Activated T-helper 1 cell treated with Interleukin-2 at 50 U/mL for 16 hours (primary cell): ENCODE measurements around the gene CDKN1B.

ENCODE experiments used
- DNase-seq: peaks from one replicate; pipeline ENCODE4 v3.0.0-alpha.2; 2020; ENCODE audit warnings: low read depth

The CDKN1B gene

DNA sequence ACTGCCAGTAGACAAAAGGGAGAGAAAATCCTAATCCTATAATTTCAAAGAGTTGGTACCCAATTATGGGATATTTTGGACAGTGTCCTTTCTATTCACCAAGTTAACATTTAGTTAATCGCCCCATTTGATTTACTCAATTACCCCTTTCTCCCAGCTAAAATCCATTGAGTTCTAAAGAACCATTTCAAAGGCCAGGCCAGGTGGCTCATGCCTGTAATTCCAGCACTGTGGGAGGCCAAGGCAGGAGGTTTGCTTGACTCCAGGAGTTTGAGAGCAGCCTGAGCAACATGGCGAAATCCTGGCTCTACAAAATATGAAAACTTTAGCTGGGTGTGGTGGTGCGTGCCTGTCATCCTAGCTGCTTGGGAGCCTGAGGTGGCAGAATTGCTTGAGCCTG lies 15.7 kb upstream of the CDKN1B start:
- DNase-seq: no peak

- no peak for DNase-seq
Observed at GRCh38 chr12:12704593-12705230, 12.5 kb upstream of the CDKN1B start.

GRCh38 chr12:12705838-12706520 lies 11.2 kb upstream of the CDKN1B start:
- DNase-seq: peak; percentile 66

DNA sequence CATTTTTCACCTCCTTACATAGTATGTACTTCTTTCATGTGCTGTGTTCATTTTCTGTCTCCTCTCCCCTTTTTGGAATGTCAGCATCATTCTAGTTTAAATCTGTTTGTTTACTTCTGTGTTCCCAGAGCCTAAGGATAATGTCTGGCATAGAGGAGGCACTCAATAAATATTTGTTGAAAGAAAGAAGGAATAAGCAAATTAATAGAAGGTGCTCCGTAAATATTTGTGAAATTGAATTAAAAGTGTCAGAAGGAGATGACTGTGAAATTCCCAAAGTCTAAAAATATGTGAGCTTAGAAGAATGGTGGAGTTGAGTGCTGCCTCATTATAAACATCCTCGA lies 3.3 kb upstream of the CDKN1B start:
- no peak for DNase-seq

GRCh38 chr12:12714276-12715021 lies 2.7 kb upstream of the CDKN1B start:
- peak; percentile 49 for DNase-seq

- no peak for DNase-seq
Observed at GRCh38 chr12:12715128-12715458, 2.1 kb upstream of the CDKN1B start.

DNA sequence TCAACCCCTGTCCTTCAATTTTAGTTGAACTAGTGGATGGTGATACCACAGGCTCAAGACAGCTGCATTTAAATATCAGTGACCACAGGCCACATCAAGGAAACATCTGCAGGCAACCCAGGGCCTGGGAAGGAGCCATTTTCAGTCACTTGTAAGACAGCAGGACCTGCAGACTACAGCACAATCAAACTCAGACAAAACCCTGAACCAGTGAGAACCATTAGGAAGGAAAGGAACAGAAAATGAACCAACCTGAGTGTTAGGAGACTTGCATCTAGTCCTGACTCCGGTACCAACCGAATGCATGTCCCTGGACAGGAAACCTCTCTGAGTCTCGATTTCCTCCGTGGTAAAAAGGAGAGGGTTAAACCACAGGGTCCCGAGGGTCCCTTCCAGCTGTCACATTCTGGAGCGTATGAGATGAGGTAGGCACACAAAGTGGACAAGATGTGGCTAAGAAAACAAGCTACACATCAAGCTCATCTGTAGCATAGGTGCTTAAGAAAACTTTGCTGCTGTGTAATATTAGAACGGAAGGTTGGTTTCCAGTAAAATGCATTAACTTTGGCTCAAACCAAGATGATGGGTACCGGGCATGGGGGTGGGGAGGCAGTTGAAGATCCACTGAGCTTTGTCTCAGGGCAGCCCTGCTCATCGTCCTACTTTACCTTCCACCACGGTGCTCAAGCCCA lies 1.6 kb upstream of the CDKN1B start:
- DNase-seq: no peak

DNA sequence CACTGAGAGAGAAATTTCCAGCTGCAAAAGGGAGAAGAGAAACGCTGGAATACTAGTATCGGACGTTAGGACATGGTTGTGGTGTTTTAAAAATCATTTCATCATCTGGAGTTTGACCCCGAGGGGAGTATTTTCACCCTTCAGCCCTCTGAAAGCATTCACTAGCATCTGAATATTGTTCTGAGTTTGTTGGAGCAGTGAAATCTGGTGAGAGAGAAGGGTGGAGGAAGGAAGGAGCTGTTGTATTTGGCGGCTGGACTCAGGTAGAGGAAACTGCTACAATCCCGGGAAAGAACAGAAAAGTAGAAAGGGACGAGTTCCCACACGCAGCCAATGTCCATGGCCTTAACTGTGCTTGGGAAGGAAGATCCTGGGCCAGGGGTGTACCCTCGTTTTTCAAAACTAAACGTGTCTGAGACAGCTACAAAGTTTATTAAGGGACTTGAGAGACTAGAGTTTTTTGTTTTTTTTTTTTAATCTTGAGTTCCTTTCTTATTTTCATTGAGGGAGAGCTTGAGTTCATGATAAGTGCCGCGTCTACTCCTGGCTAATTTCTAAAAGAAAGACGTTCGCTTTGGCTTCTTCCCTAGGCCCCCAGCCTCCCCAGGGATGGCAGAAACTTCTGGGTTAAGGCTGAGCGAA lies 896 bp upstream of the CDKN1B start:
- DNase-seq: no peak

DNA sequence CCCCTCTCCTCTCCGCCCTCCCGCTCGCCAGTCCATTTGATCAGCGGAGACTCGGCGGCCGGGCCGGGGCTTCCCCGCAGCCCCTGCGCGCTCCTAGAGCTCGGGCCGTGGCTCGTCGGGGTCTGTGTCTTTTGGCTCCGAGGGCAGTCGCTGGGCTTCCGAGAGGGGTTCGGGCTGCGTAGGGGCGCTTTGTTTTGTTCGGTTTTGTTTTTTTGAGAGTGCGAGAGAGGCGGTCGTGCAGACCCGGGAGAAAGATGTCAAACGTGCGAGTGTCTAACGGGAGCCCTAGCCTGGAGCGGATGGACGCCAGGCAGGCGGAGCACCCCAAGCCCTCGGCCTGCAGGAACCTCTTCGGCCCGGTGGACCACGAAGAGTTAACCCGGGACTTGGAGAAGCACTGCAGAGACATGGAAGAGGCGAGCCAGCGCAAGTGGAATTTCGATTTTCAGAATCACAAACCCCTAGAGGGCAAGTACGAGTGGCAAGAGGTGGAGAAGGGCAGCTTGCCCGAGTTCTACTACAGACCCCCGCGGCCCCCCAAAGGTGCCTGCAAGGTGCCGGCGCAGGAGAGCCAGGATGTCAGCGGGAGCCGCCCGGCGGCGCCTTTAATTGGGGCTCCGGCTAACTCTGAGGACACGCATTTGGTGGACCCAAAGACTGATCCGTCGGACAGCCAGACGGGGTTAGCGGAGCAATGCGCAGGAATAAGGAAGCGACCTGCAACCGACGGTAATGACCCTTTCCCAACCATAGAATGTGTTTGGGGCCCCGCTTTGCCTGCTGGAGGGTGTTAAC lies 615 bp downstream of the CDKN1B start:
- DNase-seq: no peak

DNA sequence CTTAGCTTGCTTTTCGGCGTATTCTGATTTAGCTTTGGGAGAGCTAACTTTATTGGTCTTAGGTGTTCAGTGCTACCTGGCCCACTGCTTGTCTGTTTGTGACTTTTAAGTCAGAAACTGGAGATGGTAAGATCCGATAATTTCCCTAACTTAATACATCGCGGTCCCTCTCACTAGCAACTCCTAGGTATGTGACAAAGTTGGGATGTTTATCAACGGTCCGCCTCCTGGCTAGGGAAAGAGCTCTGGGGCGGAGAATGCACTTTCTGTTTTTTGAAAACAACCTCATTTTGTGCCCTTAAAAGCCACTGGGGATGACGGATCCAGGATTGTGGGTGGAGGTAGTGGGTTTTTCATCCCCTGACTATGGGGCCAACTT lies 1.2 kb downstream of the CDKN1B start:
- no peak for DNase-seq

DNA sequence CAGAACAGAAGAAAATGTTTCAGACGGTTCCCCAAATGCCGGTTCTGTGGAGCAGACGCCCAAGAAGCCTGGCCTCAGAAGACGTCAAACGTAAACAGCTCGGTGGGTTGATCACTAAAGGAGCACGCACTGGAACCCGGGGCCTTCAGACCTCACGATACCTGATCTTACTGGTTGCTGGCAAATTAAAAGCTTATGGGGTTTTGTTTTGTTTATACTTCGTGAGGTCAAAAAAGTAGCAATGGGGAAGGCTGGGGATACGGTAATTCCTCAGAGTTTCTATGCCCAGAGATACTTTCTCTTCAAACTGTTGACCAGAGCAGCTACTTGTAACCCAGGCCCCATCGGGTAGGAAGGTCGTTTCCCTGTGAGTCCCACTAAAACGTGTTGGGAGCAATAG lies 1.7 kb downstream of the CDKN1B start:
- DNase-seq: no peak

DNA sequence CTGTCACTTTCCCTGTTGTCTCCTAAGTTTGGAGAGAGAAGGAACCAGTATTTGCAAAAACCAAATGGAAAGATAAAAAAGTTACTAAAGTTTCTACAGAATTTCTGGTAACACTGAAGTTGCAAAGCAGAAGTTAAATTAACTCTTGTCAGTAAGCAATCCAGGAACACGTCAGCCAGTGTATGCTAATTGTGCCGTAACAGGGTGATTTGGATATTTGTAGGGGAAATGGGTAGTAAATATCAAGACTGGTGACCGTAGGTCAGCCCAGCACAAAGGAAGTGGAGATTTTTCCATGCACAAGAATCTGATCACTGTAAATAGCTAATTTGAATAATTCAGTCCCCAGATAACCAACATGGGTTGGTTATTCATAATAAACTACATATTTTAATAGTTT lies 2.3 kb downstream of the CDKN1B start:
- no peak for DNase-seq

- DNase-seq: no peak
Observed at GRCh38 chr12:12720052-12720451, 2.9 kb downstream of the CDKN1B start.

DNA sequence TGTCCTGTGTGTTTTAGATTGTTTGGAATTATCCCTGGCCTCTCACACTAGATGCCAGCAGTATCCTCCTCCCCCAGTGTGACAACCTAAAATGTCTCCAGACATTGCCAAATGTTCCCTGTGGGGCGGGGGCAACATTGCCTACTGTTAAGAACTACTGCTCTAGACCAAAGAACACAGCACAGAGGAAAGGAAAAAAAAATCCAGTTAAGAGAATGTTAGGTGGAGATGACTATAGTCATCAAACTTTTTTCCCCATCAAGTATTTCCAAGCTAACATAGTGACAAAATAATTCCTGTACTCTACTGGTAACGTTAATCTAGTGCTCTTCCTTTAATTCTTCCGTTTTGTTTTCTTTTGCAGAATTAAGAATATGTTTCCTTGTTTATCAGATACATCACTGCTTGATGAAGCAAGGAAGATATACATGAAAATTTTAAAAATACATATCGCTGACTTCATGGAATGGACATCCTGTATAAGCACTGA lies 3.5 kb downstream of the CDKN1B start:
- no peak for DNase-seq

- no peak for DNase-seq
Observed at GRCh38 chr12:12721176-12721751, 4.1 kb downstream of the CDKN1B start.

DNA sequence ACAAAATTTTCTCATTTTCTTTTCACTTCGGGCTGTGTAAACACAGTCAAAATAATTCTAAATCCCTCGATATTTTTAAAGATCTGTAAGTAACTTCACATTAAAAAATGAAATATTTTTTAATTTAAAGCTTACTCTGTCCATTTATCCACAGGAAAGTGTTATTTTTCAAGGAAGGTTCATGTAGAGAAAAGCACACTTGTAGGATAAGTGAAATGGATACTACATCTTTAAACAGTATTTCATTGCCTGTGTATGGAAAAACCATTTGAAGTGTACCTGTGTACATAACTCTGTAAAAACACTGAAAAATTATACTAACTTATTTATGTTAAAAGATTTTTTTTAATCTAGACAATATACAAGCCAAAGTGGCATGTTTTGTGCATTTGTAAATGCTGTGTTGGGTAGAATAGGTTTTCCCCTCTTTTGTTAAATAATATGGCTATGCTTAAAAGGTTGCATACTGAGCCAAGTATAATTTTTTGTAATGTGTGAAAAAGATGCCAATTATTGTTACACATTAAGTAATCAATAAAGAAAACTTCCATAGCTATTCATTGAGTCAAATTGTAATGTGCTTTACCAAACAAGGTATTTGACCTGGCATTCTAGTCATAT lies 4.8 kb downstream of the CDKN1B start:
- no peak for DNase-seq

DNA sequence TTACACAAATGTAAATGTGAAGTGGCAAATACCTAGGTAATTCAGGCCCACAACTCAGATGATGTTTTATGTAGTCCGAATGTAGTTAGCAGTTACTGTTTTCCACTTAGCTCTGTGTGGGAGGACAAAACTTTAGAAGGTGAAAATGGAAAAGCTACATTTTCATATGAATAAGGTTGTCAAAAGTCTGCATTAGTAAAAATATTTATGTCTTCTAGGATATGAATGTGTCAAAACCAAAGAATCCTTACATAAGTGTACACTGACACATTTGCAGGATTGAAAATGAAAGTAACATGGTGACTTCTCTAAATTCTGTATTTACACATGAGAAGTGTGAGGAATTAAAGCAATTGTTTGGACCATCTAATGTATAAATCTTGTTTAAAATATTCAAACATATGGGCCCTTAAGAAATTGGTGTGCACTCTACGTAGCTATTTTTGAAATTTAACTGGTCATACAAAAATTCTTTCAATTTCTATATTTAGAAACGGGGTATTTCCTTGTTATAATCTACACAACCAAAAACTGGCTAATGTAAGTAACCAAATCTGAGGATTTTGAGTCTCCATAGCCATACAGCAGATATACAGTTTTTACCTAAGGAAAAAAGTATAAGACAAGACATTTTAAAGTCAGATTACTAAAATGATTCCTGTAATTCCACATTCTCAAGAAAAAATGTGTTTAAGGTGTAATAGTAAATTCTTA lies 5.4 kb downstream of the CDKN1B start:
- no peak for DNase-seq

- no peak for DNase-seq
Observed at GRCh38 chr12:12723149-12723680, 6.0 kb downstream of the CDKN1B start.

DNA sequence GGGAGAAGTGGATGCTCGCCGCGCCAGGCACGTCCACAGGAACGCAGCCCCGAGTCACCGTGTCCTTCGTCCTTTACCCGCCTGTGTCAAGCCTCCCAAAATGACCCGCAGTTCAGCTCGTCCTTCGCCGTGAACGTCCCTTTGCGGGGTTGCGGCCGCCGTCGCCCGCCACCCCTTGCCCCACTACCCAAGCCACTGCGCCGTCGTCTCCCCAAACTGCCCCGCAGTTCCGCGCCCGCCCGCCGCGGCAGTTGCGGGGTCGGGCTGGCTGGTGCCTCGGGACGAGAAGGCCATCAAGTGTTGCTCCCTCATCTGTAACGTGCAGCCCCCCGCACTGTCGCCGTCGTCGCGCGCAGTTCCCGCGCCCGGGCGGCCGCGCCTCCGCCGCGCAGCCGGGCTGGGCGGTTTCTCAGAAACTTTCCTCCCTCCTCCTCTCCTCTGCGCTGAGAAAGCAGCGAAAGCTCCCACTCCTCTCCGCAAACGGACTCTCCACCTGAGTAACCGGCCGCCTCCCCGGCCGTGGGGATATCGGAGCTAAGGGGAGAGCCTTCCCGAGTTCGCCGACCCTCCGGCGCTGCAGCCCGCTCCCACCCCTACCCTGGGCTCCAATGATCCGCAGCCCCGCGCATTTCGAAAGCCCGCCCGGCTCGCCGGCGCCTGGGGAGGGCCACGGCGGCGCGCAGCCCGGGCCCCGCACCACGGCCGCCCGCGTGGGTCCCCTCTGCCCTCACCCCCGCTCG lies 6.7 kb downstream of the CDKN1B start:
- peak; percentile 28 for DNase-seq
